MM.1S (cell line): ENCODE measurements around the gene CCL5.

Experiments used
- DNase-seq: peaks from one replicate; pipeline ENCODE4 v3.0.0-alpha.2; 2015
- H2AFZ ChIP-seq: fragments of 300-600 bp; sonication (generic); 2 replicates; pipeline ENCODE4 v1.6.0; 2016; ENCODE audit warnings: antibody characterized with exemption, low read length
- H3F3A ChIP-seq: fragments of 300-600 bp; sonication (generic); 2 replicates; pipeline ENCODE4 v1.6.1; 2016; ENCODE audit warnings: mild to moderate bottlenecking, antibody characterized with exemption, low read length, moderate library complexity, mixed read lengths; ENCODE audit not compliant: insufficient read depth
- H3K27ac ChIP-seq: fragments of 300-600 bp; sonication (generic); 2 replicates; pipeline ENCODE4 v1.5.1; 2016; ENCODE audit warnings: mild to moderate bottlenecking, low read length
- H3K27me3 ChIP-seq: fragments of 300-600 bp; sonication (generic); replicated peaks from 2 replicates; pipeline ENCODE4 v1.6.0; 2016; ENCODE audit warnings: low read length; ENCODE audit not compliant: insufficient read depth
- H3K36me3 ChIP-seq: fragments of 300-600 bp; sonication (generic); replicated peaks from 2 replicates; pipeline ENCODE4 v1.6.1; 2016; ENCODE audit warnings: mild to moderate bottlenecking, low read length, mixed read lengths; ENCODE audit not compliant: insufficient read depth
- H3K4me1 ChIP-seq: fragments of 300-600 bp; sonication (generic); 2 replicates; pipeline ENCODE4 v1.6.1; 2016; ENCODE audit warnings: low read length, mixed read lengths
- H3K4me2 ChIP-seq: fragments of 300-600 bp; sonication (generic); 2 replicates; pipeline ENCODE4 v1.6.0; 2016; ENCODE audit warnings: low read depth, low read length
- H3K4me3 ChIP-seq: fragments of 300-600 bp; sonication (generic); 2 replicates; pipeline ENCODE4 v1.5.1; 2016; ENCODE audit warnings: low read length, mixed read lengths
- H3K79me2 ChIP-seq: fragments of 300-600 bp; sonication (generic); 2 replicates; pipeline ENCODE4 v1.6.1; 2016; ENCODE audit warnings: mixed run types, low read length, mixed read lengths
- H3K9ac ChIP-seq: fragments of 300-600 bp; sonication (generic); 2 replicates; pipeline ENCODE4 v1.6.1; 2016; ENCODE audit warnings: low read length, mixed read lengths
- H3K9me2 ChIP-seq: fragments of 300-600 bp; sonication (generic); replicated peaks from 2 replicates; pipeline ENCODE4 v1.6.1; 2016; ENCODE audit warnings: mild to moderate bottlenecking, low read length, mixed read lengths; ENCODE audit not compliant: insufficient read depth
- H3K9me3 ChIP-seq: fragments of 300-600 bp; sonication (generic); replicated peaks from 2 replicates; pipeline ENCODE4 v1.6.1; 2016; ENCODE audit warnings: mild to moderate bottlenecking, low read length, mixed read lengths; ENCODE audit not compliant: insufficient read depth
- H4K20me1 ChIP-seq: fragments of 300-600 bp; sonication (generic); 2 replicates; pipeline ENCODE4 v1.6.1; 2016; ENCODE audit warnings: mild to moderate bottlenecking, low read length, moderate library complexity, mixed read lengths; ENCODE audit not compliant: insufficient read depth
- CTCF ChIP-seq: fragments of 300-600 bp; sonication (generic); IDR thresholded peaks from 2 replicates; pipeline ENCODE4 v1.5.1; 2016; ENCODE audit warnings: antibody characterized with exemption, low read length, mixed read lengths
- EZH2 ChIP-seq: fragments of 300-600 bp; sonication (generic); optimal IDR thresholded peaks from 2 replicates; pipeline ENCODE3; 2017; ENCODE audit warnings: low read depth, mild to moderate bottlenecking, antibody characterized with exemption, low read length, mixed read lengths
- EZH2phosphoT487 ChIP-seq: fragments of 300-600 bp; sonication (generic); IDR thresholded peaks from 2 replicates; pipeline ENCODE4 v1.6.1; 2018; ENCODE audit warnings: antibody characterized with exemption, low read length

Gene CCL5

DNA sequence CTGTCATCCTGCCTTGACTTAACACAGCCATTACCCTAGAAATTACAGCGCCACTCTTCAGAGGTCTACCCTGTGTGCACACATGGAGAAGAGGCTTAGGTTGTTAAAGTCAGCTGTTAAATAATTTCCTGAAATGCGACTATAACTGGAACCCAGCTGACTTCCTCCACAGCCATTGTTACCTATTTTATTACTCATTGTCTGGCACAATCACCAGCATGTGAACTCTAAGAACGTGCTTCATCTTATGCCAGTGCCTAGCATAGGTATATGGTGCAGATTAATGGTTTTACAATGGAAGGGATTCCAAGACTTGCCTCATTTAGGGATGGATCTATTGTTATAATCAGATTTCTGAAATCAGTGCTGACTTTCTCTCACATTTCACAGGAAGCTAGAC is 38.5 kb upstream of the CCL5 start:
- no peaks in the 10 kb centered on the region for H3K9me2 ChIP-seq
- H3F3A ChIP-seq = no peaks in the 10 kb centered on the region
- H3K4me2 ChIP-seq = no peak overlapping the region
- no peaks in the 10 kb centered on the region for H3K27me3 ChIP-seq
- H3K79me2 ChIP-seq = no peaks in the 10 kb centered on the region
- H3K9me3 ChIP-seq = no peaks in the 10 kb centered on the region
- H3K4me1 ChIP-seq = no peaks in the 10 kb centered on the region
- H3K27ac ChIP-seq = no peak overlapping the region
- no peak for DNase-seq
- TF ChIP-seq EZH2phosphoT487 (no peak), EZH2 (no peak), CTCF (no peak)
- H3K36me3 ChIP-seq = no peaks in the 10 kb centered on the region
- H2AFZ ChIP-seq = no peak overlapping the region
- no peak overlapping the region for H3K9ac ChIP-seq
- no peak overlapping the region for H3K4me3 ChIP-seq
- H4K20me1 ChIP-seq = no peaks in the 10 kb centered on the region

DNA sequence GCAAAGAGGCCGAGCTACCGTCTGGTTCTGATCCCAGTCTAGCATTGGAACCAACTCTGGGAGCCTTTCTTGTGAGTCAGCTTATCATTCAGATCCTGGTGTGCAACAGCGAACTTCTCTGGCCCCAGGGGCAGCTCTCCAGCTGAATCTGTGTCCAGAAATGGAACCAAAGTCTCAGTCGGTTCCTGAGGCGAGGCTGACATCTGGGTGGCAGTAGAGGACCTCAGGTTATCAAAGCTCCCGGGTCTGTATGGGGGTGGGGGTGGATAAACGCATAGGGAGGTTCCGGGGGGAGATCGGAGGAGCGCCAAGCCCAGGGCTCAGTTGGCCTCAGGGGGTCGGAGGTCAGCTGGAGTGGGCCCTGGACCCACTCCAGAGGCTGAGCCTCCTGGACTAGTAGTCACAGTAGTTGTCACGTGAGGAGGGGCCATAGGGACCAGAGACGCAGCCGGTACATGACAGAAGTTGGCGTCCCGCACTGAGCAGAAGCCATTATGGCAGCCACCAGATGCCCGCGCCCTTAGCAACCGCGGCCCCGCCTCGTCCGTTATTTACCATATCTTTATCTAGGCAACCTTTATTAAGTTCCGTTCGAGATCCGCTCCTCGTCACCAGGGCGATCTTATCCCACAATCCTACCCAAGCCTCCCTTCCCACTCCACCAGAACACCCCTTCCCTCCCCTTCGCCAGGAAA is 37.5 kb upstream of the CCL5 start:
- Histone ChIP-seq H3K27me3 (no peaks in the 10 kb centered on the region), H3K27ac (no peak overlapping the region), H3K9me2 (no peaks in the 10 kb centered on the region), H3K4me3 (no peak overlapping the region), H3K4me1 (no peaks in the 10 kb centered on the region), H3F3A (no peaks in the 10 kb centered on the region), H3K4me2 (no peak overlapping the region), H3K9ac (no peak overlapping the region), H3K9me3 (no peaks in the 10 kb centered on the region), H2AFZ (no peak overlapping the region), H3K36me3 (no peaks in the 10 kb centered on the region), H3K79me2 (no peaks in the 10 kb centered on the region), H4K20me1 (no peaks in the 10 kb centered on the region)
- DNase-seq = no peak
- no peak for TF ChIP-seq EZH2
- no peak for TF ChIP-seq EZH2phosphoT487
- no peak for TF ChIP-seq CTCF

GRCh38 chr17:35915153-35915964 is 35.2 kb upstream of the CCL5 start:
- Histone ChIP-seq H3K36me3 (no peaks in the 10 kb centered on the region), H3K9me2 (no peaks in the 10 kb centered on the region), H3F3A (no peaks in the 10 kb centered on the region), H3K4me1 (no peaks in the 10 kb centered on the region), H3K4me2 (no peak overlapping the region), H2AFZ (no peak overlapping the region), H4K20me1 (no peaks in the 10 kb centered on the region), H3K9ac (no peak overlapping the region), H3K79me2 (no peaks in the 10 kb centered on the region), H3K27ac (no peak overlapping the region), H3K4me3 (no peak overlapping the region), H3K9me3 (no peaks in the 10 kb centered on the region), H3K27me3 (no peaks in the 10 kb centered on the region)
- TF ChIP-seq EZH2phosphoT487 = no peak
- TF ChIP-seq EZH2 = no peak
- TF ChIP-seq CTCF = no peak
- no peak for DNase-seq
